NCI-H1694 treated with DMSO at 0.1 percent for 48 hours (cell line): ENCODE data around the gene VDAC1.

Experiments used
- DNase-seq: peaks from one replicate; lab custom pipeline; 2025; lab: John Stamatoyannopoulos, UW

Gene VDAC1

DNA sequence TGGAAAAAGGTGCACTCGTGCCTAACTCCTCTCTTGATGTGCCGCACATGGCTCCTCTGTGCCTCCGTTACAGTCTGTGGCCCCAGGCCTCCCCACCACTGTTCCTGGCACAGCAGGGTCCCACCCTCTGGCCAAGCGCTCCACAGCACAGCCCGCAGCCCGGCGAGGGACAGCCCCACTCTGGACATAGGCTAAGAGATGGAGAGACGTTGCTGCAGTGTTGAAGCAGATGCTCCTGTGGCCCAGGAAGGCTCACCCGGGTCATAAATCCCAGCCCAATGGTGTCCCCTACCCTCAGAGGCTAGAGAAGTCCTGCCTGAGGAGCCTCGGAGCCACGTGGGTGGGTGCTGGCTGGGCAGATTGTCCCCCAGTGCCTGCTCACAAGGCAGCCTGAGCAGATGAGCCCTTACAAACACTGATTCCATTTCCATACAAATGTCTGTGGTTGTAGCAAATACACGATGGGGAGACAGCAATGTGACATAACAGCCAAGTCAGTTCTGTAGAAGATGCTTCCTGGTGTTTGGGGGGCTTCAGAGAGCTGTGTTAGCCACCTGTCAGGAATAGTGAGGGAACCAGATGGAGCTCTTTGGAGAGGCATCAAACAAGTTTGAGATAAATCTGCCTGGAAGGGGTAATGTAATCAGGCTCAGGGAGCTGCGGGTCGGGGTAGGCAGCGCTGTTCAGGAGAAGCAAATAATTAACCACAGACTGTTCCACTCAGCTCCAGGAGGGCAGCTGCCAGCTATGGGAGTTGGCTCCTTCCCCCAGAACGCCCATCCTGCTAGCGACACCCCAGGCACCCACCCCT lies 78.1 kb downstream of the VDAC1 start:
- DNase-seq: peak; percentile 89

DNA sequence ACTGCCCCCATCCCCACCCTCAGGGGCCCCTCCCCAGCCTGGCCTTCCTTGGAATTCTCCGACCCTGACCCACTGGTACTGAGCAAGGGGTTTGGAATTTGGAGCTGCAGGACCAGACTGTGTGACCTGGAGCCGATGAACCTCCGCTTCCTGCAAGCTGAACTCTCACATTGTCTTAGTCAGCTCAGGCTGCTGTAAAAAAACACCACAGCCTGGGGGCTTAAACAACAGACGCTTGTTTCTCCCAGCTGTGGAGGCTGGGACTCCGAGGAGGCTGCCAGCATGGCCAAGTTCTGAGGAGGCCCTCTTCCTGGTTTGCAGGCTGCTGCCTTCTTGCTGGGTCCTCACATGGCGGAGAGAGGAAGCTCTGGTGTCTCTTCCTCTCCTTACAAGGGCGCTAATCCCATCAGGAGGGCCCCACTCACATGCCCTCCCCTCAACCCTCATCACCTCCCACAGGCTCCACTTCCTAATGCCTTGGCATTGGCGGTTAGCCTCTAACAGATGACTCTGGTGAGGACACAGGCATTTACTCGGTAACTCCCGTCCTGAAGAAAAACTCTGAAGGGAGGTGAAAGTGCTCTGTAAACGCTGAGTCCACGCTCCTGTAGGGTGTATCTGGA lies 78.8 kb downstream of the VDAC1 start:
- DNase-seq: no peak

DNA sequence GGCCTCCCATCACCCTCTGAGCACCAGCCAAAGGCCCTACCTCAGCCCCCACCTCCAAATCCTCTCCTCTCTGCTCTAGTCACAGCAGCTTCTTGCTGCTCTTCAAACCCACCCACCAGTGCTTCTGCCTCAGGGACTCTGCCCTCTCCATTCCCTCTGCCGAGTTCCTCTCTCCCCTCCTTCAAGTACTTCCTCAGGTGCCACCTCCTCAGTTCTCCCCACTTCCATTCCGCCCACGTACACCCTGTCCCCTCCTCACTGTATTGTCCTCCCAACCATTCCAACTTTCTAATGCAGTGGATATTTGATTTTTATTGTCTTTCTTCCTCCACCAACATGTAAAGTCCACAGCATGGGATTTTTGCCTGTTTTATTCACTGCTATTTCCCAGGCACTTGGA lies 79.5 kb downstream of the VDAC1 start:
- no peak for DNase-seq

DNA sequence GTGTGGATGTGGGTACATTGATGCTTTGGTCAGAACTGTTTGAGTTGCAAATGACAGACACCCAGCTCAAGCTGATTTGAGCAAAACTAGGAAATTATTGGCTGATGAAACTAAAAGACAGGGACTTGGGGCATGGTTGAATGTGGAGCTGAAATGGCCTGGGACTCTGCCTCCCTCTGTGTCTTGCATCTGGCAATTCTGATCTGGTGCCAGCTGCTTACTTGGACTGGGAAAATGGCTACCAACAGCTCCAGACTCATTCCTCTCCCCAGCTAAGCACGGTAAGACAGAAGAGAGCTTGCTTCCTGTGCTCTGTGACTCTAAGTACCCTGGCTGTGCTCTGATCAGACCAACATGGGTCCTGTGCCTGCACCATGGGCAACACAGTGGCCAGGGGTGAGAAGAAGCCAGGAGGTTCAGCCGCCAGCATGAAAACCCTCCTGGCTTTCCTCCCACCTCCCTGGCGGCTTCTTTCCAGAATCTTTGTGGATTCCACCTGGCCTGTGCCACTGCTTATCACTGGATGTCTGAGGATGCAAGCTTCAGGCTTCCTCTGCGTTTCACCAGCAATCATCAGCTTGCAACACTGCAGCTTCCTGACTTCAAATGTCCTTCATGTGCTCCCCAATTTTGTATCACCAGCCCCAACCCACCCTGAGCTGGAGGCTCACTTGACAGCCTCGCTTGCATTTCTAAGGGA lies 80.4 kb downstream of the VDAC1 start:
- DNase-seq: peak; percentile 77

DNA sequence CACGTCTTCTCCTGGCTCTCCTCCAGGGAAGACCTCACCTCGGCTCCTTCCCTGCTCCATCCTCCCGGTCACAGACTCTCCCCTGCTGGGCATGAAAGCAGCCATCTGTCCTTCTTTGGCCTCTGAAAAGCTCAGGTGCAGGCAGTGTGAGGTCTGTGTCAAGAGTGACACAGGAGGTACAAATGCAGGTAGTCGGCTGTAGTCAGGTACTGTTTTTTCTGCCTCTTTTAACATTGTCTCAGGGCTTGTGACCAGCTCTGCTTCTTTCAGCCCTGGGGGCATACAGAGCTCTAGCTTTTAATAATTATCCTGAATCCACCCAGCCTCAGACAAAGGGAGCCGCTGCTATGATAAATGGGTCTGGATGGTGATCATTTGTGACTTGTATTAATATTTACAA lies 82.8 kb downstream of the VDAC1 start:
- no peak for DNase-seq
